ENCODE data around the gene CPNE8.

DNA sequence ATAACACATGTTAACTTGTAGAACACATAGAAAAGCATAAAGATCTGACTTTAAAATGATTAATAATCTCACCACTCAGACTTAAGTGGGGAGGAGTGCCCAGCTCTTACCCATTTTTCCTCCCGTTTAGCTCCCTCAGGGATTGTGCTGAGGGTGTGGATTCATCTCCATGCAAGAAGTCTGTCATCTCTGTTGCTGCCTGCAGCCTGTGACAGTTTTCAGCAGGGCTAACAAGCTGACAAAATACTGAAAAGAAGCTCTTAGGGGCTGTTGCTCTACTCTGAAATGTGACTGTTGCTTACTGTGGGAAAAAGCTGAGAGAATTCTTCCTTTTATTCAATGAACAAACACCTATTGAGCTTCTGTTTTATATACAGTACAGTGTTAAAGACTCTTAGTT, 216.2 kb downstream of the CPNE8 start:
- TF ChIP-seq, protein P1, sequence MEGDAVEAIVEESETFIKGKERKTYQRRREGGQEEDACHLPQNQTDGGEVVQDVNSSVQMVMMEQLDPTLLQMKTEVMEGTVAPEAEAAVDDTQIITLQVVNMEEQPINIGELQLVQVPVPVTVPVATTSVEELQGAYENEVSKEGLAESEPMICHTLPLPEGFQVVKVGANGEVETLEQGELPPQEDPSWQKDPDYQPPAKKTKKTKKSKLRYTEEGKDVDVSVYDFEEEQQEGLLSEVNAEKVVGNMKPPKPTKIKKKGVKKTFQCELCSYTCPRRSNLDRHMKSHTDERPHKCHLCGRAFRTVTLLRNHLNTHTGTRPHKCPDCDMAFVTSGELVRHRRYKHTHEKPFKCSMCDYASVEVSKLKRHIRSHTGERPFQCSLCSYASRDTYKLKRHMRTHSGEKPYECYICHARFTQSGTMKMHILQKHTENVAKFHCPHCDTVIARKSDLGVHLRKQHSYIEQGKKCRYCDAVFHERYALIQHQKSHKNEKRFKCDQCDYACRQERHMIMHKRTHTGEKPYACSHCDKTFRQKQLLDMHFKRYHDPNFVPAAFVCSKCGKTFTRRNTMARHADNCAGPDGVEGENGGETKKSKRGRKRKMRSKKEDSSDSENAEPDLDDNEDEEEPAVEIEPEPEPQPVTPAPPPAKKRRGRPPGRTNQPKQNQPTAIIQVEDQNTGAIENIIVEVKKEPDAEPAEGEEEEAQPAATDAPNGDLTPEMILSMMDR (conservative IDR thresholded peaks at IDR 0.05; ENCODE audit: low read depth, low read length), result no peak
- TF ChIP-seq EZH2phosphoT487 (IDR thresholded peaks at IDR 0.05; ENCODE audit: borderline replicate concordance, low read length), result no peak
- TF ChIP-seq EZH2 (IDR thresholded peaks at IDR 0.05; ENCODE audit: low read length, unreplicated experiment), result no peak

Measured in PC-3 (cell line).